ENCODE data around the gene EFCAB6. TPM values are rescaled to one million over a fixed set of nuclear protein-coding genes. Genes with fewer than 3 reads are reported as not detected.

EFCAB6 gene
- total RNA-seq, 6 donors from 2014 or later: 2.4 to 94.3 (median 6.6) TPM

GRCh38 chr22:43859621-43860020 is 47.5 kb upstream of the EFCAB6 start:
- Histone ChIP-seq H3K27me3 (peaks cover 0 to 18% (median 7%) of the 10 kb centered on the region in 4 donors), H3K4me1 (peaks cover 0 to 14% (median 0%) of the 10 kb centered on the region in 4 donors), H3K4me3 (no peak overlapping the region), H3K27ac (no peak overlapping the region), H3K9me3 (peaks cover 0 to 6% (median 0%) of the 10 kb centered on the region in 4 donors), H3K36me3 (no peaks in the 10 kb centered on the region)
- no peak for ATAC-seq (ENCODE audit: low FRiP score in 2 of 2)
- no peak for TF ChIP-seq CTCF (IDR thresholded peaks at IDR 0.05)
- no peak for TF ChIP-seq EP300 (IDR thresholded peaks at IDR 0.05)
- TF ChIP-seq POLR2AphosphoS5 (IDR thresholded peaks at IDR 0.05): no peak
- TF ChIP-seq POLR2A (IDR thresholded peaks at IDR 0.05): no peak
- WGBS, 2 donors: 81 to 87% methylated on average over 14 of the region's 14 CpGs
- DNase-seq: no peak

- TF ChIP-seq CTCF (IDR thresholded peaks at IDR 0.05): no peak
- Histone ChIP-seq H3K27me3 (peaks cover 0 to 18% (median 7%) of the 10 kb centered on the region in 4 donors), H3K4me3 (no peak overlapping the region), H3K4me1 (peaks cover 0 to 14% (median 0%) of the 10 kb centered on the region in 4 donors), H3K36me3 (no peaks in the 10 kb centered on the region), H3K9me3 (peaks cover 0 to 6% (median 0%) of the 10 kb centered on the region in 4 donors), H3K27ac (no peak overlapping the region)
- 74 to 90% methylated on average over 7 of the region's 7 CpGs for WGBS, 2 donors
- DNase-seq (no peak), ATAC-seq (ENCODE audit: low FRiP score in 2 of 2) (no peak)
These were observed 47.1 kb upstream of the EFCAB6 start for GRCh38 chr22:43859176-43859575.

GRCh38 chr22:43858156-43858895 is 46.2 kb upstream of the EFCAB6 start:
- no peaks in the 10 kb centered on the region for H3K36me3 ChIP-seq
- WGBS, 2 donors: 61 to 66% methylated on average over 11 of the region's 11 CpGs
- no peak overlapping the region for H3K4me3 ChIP-seq
- no peak overlapping the region for H3K27ac ChIP-seq
- peaks cover 0 to 18% (median 7%) of the 10 kb centered on the region in 4 donors for H3K27me3 ChIP-seq
- peaks cover 0 to 6% (median 0%) of the 10 kb centered on the region in 4 donors for H3K9me3 ChIP-seq
- peaks cover 0 to 14% (median 0%) of the 10 kb centered on the region in 4 donors for H3K4me1 ChIP-seq
- DNase-seq (no peak), ATAC-seq (ENCODE audit: low FRiP score in 2 of 2) (no peak)
- no peak for TF ChIP-seq CTCF (IDR thresholded peaks at IDR 0.05)
- no peak for TF ChIP-seq POLR2A (IDR thresholded peaks at IDR 0.05)
- no peak for TF ChIP-seq POLR2AphosphoS5 (IDR thresholded peaks at IDR 0.05)
- TF ChIP-seq EP300 (IDR thresholded peaks at IDR 0.05): no peak

- DNase-seq (no peak), ATAC-seq (ENCODE audit: low FRiP score in 2 of 2) (no peak)
- H3K27me3 ChIP-seq: peaks cover 0 to 10% (median 4%) of the 10 kb centered on the region in 4 donors
- H3K36me3 ChIP-seq: no peaks in the 10 kb centered on the region
- TF ChIP-seq CTCF (IDR thresholded peaks at IDR 0.05): no peak
- peaks cover 0 to 6% (median 0%) of the 10 kb centered on the region in 4 donors for H3K9me3 ChIP-seq
- H3K4me3 ChIP-seq: no peak overlapping the region
- H3K27ac ChIP-seq: no peak overlapping the region
- H3K4me1 ChIP-seq: peaks cover 0 to 10% (median 0%) of the 10 kb centered on the region in 4 donors
These were observed 45.3 kb upstream of the EFCAB6 start for GRCh38 chr22:43857367-43857766.

- Histone ChIP-seq H3K4me3 (no peak overlapping the region), H3K36me3 (no peaks in the 10 kb centered on the region), H3K27ac (no peak overlapping the region), H3K4me1 (no peaks in the 10 kb centered on the region), H3K9me3 (peaks cover 0 to 6% (median 0%) of the 10 kb centered on the region in 4 donors), H3K27me3 (no peaks in the 10 kb centered on the region)
- ATAC-seq (ENCODE audit: low FRiP score in 2 of 2) (no peak), DNase-seq (no peak)
- TF ChIP-seq EP300 (IDR thresholded peaks at IDR 0.05): no peak
- TF ChIP-seq POLR2A (IDR thresholded peaks at IDR 0.05): no peak
- TF ChIP-seq CTCF (IDR thresholded peaks at IDR 0.05): no peak
- no peak for TF ChIP-seq POLR2AphosphoS5 (IDR thresholded peaks at IDR 0.05)
- 73 to 89% methylated on average over 3 to 4 of the region's 4 CpGs for WGBS, 2 donors
These were observed 43.3 kb upstream of the EFCAB6 start for GRCh38 chr22:43855431-43855830.
